ENCODE data around the gene NFAT5.

NFAT5 gene

DNA sequence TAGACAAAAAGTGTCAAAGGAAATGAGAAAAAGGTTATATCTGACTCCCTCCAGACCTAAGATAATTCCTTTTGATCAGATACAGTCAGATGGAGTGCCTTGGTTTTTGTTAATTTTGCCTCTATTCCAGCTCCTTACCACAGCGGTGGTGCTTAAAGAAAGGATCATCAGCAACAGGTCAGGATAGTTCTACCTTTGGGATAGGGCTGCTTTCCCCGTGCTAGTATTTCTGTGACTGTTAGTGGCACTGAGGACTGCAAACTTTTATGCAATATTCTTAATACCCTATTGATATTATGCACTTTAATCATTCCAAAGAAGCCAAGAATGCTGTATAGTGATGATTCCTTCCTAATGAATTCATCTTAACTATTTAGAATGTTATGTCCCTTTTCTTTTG, 136.1 kb downstream of the NFAT5 start:
- in situ Hi-C loops (cut with HindIII; ENCODE audit: low pct_ligation_motif_present, low sequenced_read_pairs), result no loop called here
- Histone ChIP-seq H3K36me3 (replicated peaks) (peaks cover 9% of the 10 kb centered on the region), H3K27me3 (replicated peaks) (no peaks in the 10 kb centered on the region), H3K4me3 (ENCODE audit: low read depth, low read length) (no peak overlapping the region), H3K27ac (no peak overlapping the region)
- DNase-seq, result no peak
- TF ChIP-seq, protein P1, sequence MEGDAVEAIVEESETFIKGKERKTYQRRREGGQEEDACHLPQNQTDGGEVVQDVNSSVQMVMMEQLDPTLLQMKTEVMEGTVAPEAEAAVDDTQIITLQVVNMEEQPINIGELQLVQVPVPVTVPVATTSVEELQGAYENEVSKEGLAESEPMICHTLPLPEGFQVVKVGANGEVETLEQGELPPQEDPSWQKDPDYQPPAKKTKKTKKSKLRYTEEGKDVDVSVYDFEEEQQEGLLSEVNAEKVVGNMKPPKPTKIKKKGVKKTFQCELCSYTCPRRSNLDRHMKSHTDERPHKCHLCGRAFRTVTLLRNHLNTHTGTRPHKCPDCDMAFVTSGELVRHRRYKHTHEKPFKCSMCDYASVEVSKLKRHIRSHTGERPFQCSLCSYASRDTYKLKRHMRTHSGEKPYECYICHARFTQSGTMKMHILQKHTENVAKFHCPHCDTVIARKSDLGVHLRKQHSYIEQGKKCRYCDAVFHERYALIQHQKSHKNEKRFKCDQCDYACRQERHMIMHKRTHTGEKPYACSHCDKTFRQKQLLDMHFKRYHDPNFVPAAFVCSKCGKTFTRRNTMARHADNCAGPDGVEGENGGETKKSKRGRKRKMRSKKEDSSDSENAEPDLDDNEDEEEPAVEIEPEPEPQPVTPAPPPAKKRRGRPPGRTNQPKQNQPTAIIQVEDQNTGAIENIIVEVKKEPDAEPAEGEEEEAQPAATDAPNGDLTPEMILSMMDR (IDR thresholded peaks at IDR 0.05; ENCODE audit: low read depth, low read length, missing control alignments), result no peak

DNA sequence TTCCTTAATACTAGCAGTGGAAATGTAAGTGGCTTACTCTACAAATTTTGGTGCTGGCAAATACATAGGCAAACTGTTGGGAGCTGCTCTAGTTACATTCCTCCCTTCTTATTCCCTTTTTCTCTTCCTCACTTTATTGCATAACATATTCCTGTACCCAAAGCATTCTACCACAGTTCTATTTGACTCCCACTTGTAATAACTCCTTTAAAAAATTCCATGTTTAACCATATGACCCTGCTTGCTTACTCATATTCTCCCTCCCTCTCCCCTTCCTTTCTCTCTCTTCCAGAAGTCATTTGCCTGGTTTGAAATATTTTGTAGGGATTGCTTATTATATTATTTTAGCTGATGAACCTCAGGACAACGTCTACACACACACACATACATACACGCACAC, 137.9 kb downstream of the NFAT5 start:
- in situ Hi-C loops (cut with HindIII; ENCODE audit: low pct_ligation_motif_present, low sequenced_read_pairs), result no loop called here
- DNase-seq, result no peak
- TF ChIP-seq, protein P1 (IDR thresholded peaks at IDR 0.05; ENCODE audit: low read depth, low read length, missing control alignments), result no peak
- no peaks in the 10 kb centered on the region for H3K27me3 ChIP-seq (replicated peaks)
- H3K4me3 ChIP-seq (ENCODE audit: low read depth, low read length), result no peak overlapping the region
- H3K36me3 ChIP-seq (replicated peaks), result peaks cover 7% of the 10 kb centered on the region
- H3K27ac ChIP-seq, result no peak overlapping the region

DNA sequence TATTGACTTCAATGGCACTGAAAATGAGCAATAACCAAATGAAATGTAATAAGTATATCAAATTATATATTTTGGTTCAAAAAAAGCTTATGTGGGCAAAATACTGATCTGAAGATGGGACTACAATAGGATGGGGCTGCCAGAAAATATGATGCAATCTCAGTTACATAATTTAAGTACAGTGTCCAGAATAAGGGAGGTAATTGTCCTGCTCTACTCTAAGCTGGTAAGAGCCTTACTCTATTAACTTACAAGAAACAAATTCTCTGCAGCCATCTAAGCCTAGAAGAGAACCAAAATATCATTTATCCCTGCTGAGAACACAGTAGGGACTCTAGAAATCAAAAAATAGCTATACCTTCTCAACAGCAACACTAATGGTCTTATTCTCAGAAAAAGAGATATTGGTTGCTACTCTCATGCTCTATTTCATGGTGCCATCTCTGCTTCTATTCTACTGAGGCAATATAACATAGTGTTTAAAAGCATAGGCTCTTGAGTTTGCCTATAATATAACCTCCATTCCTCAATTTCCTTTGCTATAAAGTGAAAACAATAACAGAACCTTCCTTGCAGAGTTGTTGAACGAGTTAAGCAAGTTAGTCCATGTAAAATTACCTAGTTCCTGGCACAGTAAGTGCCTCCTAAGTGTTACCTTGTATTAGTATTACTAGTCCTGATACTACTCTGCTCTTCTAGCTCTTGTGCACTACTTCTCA, 140.6 kb downstream of the NFAT5 start:
- H3K27ac ChIP-seq, result no peak overlapping the region
- TF ChIP-seq, protein P1 (IDR thresholded peaks at IDR 0.05; ENCODE audit: low read depth, low read length, missing control alignments), result no peak
- in situ Hi-C loops (cut with HindIII; ENCODE audit: low pct_ligation_motif_present, low sequenced_read_pairs), result no loop called here
- no peak for DNase-seq
- H3K36me3 ChIP-seq (replicated peaks), result peaks cover 27% of the 10 kb centered on the region
- H3K4me3 ChIP-seq (ENCODE audit: low read depth, low read length), result no peak overlapping the region
- no peaks in the 10 kb centered on the region for H3K27me3 ChIP-seq (replicated peaks)

DNA sequence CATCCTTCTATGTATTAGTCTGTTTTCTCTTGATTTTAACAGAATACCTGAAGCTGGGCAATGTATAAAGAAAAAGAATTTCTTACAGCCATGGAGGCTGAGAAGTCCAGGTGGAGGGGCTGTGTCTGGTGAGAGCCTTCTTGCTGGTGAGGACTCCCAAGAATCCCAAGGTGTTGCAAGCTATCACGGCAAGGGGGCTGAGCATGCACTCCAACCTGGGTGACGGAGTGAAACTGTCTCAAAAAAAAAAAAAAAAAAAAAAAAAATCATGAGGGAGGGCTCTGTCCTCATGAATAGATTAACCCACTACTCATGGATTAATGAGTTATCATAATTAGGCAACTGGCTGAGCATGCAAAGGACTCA, 141.2 kb downstream of the NFAT5 start:
- H3K27ac ChIP-seq, result no peak overlapping the region
- DNase-seq, result no peak
- H3K27me3 ChIP-seq (replicated peaks), result no peaks in the 10 kb centered on the region
- no peak overlapping the region for H3K4me3 ChIP-seq (ENCODE audit: low read depth, low read length)
- in situ Hi-C loops (cut with HindIII; ENCODE audit: low pct_ligation_motif_present, low sequenced_read_pairs), result no loop called here
- H3K36me3 ChIP-seq (replicated peaks), result peaks cover 30% of the 10 kb centered on the region
- TF ChIP-seq, protein P1 (IDR thresholded peaks at IDR 0.05; ENCODE audit: low read depth, low read length, missing control alignments), result no peak

DNA sequence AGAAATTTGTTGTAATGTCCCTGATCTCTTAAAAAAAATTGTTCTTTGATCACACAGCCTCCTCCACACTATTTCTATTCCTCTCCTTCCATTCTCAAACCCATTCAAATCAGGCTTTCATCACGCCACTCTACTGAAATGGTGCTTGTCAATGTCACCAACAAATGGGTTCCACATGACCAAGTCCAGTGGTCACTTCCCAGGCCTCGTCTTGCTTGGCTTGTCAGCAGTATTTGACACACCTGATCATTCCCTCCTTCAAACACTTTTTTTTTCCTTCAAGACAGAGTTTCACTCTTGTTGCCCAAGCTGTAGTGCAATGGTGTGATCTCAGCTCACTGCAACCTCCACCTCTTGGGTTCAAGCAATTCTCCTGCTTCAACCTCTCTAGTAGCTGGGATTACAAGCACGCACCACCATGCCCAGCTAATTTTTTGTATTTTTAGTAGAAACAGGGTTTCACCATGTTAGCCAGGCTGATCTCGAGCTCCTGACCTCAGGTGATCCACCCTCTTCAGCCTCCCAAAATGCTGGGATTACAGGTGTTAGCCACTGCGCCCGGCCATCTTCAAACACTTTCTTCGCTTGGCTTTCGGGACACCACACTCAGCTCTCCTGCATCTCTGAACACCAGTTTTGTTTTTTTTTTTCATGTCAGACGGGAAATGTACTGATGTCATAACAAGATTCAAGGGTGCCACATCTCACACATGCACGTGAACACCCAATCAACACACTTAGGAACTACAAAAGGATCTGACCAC, 142.3 kb downstream of the NFAT5 start:
- TF ChIP-seq, protein P1 (IDR thresholded peaks at IDR 0.05; ENCODE audit: low read depth, low read length, missing control alignments), result no peak
- Histone ChIP-seq H3K4me3 (ENCODE audit: low read depth, low read length) (no peak overlapping the region), H3K27me3 (replicated peaks) (no peaks in the 10 kb centered on the region), H3K27ac (no peak overlapping the region), H3K36me3 (replicated peaks) (peaks cover 40% of the 10 kb centered on the region)
- in situ Hi-C loops (cut with HindIII; ENCODE audit: low pct_ligation_motif_present, low sequenced_read_pairs), result no loop called here
- no peak for DNase-seq
